Gastrocnemius medialis (tissue), 4 donors: ENCODE measurements around the gene RAB19.

Source experiments
- CTCF ChIP-seq, 5 experiments: fragments of 450-650 bp in 3 of 5; fragments of 200-600 bp in 2 of 5; sonication (generic) in 2 of 5; IDR thresholded peaks in 4 of 5; conservative IDR thresholded peaks in 1 of 5; 1 replicate in 4 of 5; 2 replicates in 1 of 5; pipeline ENCODE4 v1.5.1; 2016 to 2019; ENCODE audit warnings: antibody characterized with exemption in 5 of 5, mild to moderate bottlenecking in 3 of 5, moderate library complexity in 3 of 5
- POLR2A ChIP-seq, 2 donors: fragments of 450-650 bp; IDR thresholded peaks; one replicate each; pipeline ENCODE4 v1.6.1; 2017; ENCODE audit warnings: antibody characterized with exemption in 2 of 2, mild to moderate bottlenecking in 2 of 2, moderate library complexity in 2 of 2

- TF ChIP-seq CTCF (IDR thresholded peaks at IDR 0.05 in 4 of 5, conservative IDR thresholded peaks at IDR 0.05 in 1 of 5): no peak
- TF ChIP-seq POLR2A (IDR thresholded peaks at IDR 0.05): no peak
Observed at GRCh38 chr7:140358024-140358411, 45.8 kb upstream of the RAB19 start.
